Calu3 (cell line): ENCODE data around the gene ITGA11. TPM values are rescaled to one million over a fixed set of nuclear protein-coding genes. Genes with fewer than 3 reads are reported as not detected.

Experiments
- BruUV-seq: library from RNA; stranded (reverse); fragments of 400-500 nt; replicated peaks from 2 replicates; lab custom pipeline; 2021; lab: Mats Ljungman, UMichigan
- CTCF ChIA-PET: fragments of 300-600 bp; sonication (Branson Sonifier 250); formaldehyde crosslinking; loops from one replicate; lab custom pipeline; 2022; ENCODE audit warnings: antibody characterized with exemption; lab: Charles Lee
- DNase-seq: peaks from one replicate; pipeline ENCODE4 v3.0.0; 2022
- H3K27ac Mint-ChIP-seq: one replicate; pipeline ENCODE4 v1.8.0; 2022; ENCODE audit warnings: mixed read lengths; ENCODE audit not compliant: unreplicated experiment
- H3K27me3 Mint-ChIP-seq: one replicate; pipeline ENCODE4 v1.8.0; 2022; ENCODE audit warnings: mixed read lengths; ENCODE audit not compliant: unreplicated experiment
- H3K36me3 Mint-ChIP-seq: one replicate; pipeline ENCODE4 v1.8.0; 2022; ENCODE audit warnings: mild to moderate bottlenecking, moderate library complexity, mixed read lengths; ENCODE audit not compliant: insufficient read depth, unreplicated experiment
- H3K4me1 Mint-ChIP-seq: one replicate; pipeline ENCODE4 v1.8.0; 2022; ENCODE audit warnings: mild to moderate bottlenecking, low read depth, mixed read lengths; ENCODE audit not compliant: unreplicated experiment
- H3K4me3 Mint-ChIP-seq: one replicate; pipeline ENCODE4 v1.8.0; 2022; ENCODE audit warnings: mild to moderate bottlenecking, low read depth, moderate library complexity, mixed read lengths; ENCODE audit not compliant: unreplicated experiment
- H3K9me3 Mint-ChIP-seq: one replicate; pipeline ENCODE4 v1.8.0; 2022; ENCODE audit warnings: low read depth, mixed read lengths; ENCODE audit not compliant: unreplicated experiment
- intact Hi-C: fragments of 100-400 bp; cut with micrococcal nuclease; formaldehyde crosslinking; loops from one replicate; pipeline ENCODE4 v1.10.0; 2022; ENCODE audit not compliant: unreplicated experiment
- total RNA-seq: library from RNA; stranded (reverse); gene quantifications from 2 replicates; pipeline ENCODE4 v1.2.3, GENCODE V29; 2022
- TF ChIP-seq, protein P1 (sequence below): fragments of 200-600 bp; IDR thresholded peaks from one replicate; pipeline ENCODE4 v1.8.0; 2022; ENCODE audit warnings: antibody characterized with exemption; ENCODE audit not compliant: unreplicated experiment

The ITGA11 gene
- total RNA-seq, 1 experiment from 2014 or later, result not detected

DNA sequence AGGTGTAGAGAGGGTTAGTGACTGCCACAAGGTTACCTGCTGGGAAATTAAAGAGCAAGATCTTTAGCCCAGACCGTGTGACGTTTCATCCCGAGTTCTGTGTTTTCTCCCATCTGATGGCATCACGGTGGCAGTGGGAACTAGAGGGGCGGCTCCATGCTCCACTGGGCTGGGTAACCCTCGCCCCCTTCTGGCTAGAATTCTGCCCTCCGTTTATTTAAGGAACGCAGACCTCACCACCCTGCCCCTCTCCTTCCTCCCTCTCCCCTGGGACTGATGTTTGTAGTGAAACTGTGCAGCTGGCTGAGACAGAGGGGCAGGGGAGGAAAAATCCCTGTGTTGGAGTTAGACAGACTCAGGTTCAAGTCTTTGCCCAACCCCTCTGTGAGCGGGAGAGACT, 65.6 kb downstream of the ITGA11 start:
- no peak overlapping the region for H3K4me3 Mint-ChIP-seq
- CTCF ChIA-PET, result no interaction called here
- no peaks in the 10 kb centered on the region for H3K4me1 Mint-ChIP-seq
- TF ChIP-seq, protein P1, sequence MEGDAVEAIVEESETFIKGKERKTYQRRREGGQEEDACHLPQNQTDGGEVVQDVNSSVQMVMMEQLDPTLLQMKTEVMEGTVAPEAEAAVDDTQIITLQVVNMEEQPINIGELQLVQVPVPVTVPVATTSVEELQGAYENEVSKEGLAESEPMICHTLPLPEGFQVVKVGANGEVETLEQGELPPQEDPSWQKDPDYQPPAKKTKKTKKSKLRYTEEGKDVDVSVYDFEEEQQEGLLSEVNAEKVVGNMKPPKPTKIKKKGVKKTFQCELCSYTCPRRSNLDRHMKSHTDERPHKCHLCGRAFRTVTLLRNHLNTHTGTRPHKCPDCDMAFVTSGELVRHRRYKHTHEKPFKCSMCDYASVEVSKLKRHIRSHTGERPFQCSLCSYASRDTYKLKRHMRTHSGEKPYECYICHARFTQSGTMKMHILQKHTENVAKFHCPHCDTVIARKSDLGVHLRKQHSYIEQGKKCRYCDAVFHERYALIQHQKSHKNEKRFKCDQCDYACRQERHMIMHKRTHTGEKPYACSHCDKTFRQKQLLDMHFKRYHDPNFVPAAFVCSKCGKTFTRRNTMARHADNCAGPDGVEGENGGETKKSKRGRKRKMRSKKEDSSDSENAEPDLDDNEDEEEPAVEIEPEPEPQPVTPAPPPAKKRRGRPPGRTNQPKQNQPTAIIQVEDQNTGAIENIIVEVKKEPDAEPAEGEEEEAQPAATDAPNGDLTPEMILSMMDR, result no peak
- intact Hi-C loops, result no loop called here
- no peaks in the 10 kb centered on the region for H3K27me3 Mint-ChIP-seq
- no peak for DNase-seq
- no peaks in the 10 kb centered on the region for H3K36me3 Mint-ChIP-seq
- BruUV-seq, result no TSS peak
- H3K27ac Mint-ChIP-seq, result no peak overlapping the region
- H3K9me3 Mint-ChIP-seq, result no peaks in the 10 kb centered on the region

DNA sequence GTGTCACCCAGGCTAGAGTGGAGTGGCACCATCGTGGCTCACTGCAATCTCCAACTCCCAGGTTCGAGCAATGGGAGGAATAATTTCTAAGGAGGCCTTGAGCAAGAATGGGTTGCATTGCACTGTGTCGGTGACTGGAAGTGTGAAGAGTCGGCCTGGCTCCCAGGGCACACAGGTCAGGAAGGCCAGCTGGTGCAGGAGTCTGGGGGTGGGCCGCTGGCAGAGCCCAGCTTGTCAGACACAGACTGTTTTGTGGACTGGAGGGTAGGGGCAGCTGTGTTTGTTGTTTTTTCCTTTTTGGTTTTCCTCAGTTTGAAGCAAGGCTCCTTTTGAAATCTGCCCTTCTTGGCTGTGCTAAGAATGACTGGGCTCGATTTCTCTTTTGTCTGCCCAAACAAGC, 66.2 kb downstream of the ITGA11 start:
- no peaks in the 10 kb centered on the region for H3K9me3 Mint-ChIP-seq
- no peak overlapping the region for H3K4me3 Mint-ChIP-seq
- H3K27me3 Mint-ChIP-seq, result no peaks in the 10 kb centered on the region
- CTCF ChIA-PET, result no interaction called here
- no peaks in the 10 kb centered on the region for H3K36me3 Mint-ChIP-seq
- H3K27ac Mint-ChIP-seq, result no peak overlapping the region
- intact Hi-C loops, result no loop called here
- no TSS peak for BruUV-seq
- TF ChIP-seq, protein P1, result no peak
- no peak for DNase-seq
- H3K4me1 Mint-ChIP-seq, result no peaks in the 10 kb centered on the region

DNA sequence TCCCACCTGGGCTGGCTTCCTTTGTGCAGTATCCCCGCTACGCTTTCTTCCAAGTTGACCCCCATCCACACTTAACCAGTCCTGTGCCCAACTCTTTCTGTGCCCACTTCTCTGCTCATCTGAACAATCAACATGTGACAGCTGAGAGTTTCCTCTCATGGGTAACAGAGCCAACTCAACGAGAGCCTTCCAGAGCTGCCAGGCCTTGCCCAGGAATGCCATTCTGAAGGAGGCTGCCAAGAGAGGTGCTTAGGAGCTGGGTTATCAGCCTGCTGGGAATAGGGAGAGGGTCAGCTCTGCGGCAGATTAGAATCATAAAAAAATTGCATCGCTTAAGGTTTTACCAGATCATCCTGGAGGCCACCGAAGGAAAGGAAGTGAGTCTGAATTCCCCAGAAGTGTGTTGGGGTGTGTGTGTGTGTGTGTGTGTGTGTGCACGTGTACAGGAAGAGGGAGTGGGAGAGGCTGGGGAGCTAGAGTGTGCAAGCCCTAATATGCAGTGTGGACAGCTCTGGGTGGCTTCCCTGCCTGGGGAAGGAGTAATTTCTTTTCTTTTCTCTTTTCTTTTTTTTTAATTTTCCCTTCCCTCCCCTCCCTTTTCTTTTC, 66.7 kb downstream of the ITGA11 start:
- Mint-ChIP-seq H3K36me3 (no peaks in the 10 kb centered on the region), H3K9me3 (no peaks in the 10 kb centered on the region), H3K4me1 (no peaks in the 10 kb centered on the region), H3K27me3 (no peaks in the 10 kb centered on the region), H3K4me3 (no peak overlapping the region), H3K27ac (no peak overlapping the region)
- DNase-seq, result no peak
- TF ChIP-seq, protein P1, result no peak
- intact Hi-C loops, result no loop called here
- CTCF ChIA-PET, result no interaction called here
- BruUV-seq, result no TSS peak

DNA sequence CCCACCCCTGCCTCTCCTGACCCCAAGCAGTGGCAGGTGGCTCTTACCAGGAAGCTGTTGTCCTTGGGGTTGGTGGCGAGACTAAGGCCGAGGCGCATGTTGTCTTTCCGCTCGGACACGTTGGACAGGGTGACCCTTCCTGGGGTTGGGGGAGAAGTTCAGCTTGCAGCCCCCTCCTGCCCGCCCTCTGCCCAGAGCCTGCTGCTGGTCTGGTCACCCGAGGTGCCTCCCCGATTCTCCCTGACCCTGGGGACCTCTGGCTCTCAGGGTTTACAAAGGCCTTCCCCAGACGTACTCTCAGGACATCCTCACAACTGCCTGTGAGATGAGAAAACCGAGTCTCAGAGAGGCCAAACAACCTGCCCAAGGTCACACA, 67.3 kb downstream of the ITGA11 start:
- no peaks in the 10 kb centered on the region for H3K27me3 Mint-ChIP-seq
- BruUV-seq, result no TSS peak
- CTCF ChIA-PET, result no interaction called here
- no peak overlapping the region for H3K4me3 Mint-ChIP-seq
- intact Hi-C loops, result no loop called here
- H3K9me3 Mint-ChIP-seq, result no peaks in the 10 kb centered on the region
- DNase-seq, result no peak
- H3K4me1 Mint-ChIP-seq, result no peaks in the 10 kb centered on the region
- TF ChIP-seq, protein P1, result no peak
- H3K36me3 Mint-ChIP-seq, result no peaks in the 10 kb centered on the region
- no peak overlapping the region for H3K27ac Mint-ChIP-seq
